HG03064 (cell line): ENCODE data around the gene AP4S1.

Experiments used
- ATAC-seq: cut with Tn5 transposase; IDR thresholded peaks from one replicate; pipeline ENCODE4 v1.9.1; 2021; ENCODE audit warnings: low read depth; ENCODE audit not compliant: unreplicated experiment

The AP4S1 gene

DNA sequence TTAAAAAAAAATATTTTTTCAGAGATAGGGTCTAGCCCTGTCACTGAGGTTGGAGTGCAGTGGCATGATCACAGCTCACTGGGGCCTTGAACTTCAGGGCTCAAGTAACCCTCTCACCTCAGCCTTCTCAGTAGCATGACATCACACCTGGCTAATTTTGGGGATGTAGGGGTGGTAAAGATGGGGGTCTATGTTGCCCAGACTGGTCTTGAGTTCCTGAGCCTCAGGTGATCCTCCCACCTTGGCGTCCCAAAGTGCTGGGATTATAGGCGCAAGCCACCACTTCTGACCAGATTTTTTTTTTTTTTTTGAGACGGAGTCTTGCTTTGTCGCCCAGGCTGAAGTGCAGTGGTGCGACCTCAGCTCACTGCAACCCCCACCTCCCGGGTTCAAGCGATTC is 101.2 kb downstream of the AP4S1 start:
- no peak for ATAC-seq

DNA sequence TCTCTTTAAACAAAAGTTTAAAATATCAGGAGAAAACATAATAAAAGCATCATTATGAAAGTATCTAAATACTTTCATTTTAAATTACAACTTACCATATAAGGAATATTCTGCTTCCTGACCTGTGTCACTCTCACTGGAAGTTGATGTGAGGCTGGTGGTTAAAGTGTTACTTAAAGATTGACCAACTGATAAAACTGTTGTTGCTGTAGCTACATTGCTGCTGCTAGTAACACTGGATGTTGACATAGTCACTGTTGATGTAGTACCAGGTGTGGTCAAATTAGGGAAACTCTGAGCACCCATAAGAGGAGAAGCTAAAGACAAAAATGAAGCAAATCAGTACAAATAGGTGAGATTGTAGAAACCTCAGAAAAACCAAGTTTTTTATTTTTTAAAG is 102.2 kb downstream of the AP4S1 start:
- ATAC-seq, result no peak

DNA sequence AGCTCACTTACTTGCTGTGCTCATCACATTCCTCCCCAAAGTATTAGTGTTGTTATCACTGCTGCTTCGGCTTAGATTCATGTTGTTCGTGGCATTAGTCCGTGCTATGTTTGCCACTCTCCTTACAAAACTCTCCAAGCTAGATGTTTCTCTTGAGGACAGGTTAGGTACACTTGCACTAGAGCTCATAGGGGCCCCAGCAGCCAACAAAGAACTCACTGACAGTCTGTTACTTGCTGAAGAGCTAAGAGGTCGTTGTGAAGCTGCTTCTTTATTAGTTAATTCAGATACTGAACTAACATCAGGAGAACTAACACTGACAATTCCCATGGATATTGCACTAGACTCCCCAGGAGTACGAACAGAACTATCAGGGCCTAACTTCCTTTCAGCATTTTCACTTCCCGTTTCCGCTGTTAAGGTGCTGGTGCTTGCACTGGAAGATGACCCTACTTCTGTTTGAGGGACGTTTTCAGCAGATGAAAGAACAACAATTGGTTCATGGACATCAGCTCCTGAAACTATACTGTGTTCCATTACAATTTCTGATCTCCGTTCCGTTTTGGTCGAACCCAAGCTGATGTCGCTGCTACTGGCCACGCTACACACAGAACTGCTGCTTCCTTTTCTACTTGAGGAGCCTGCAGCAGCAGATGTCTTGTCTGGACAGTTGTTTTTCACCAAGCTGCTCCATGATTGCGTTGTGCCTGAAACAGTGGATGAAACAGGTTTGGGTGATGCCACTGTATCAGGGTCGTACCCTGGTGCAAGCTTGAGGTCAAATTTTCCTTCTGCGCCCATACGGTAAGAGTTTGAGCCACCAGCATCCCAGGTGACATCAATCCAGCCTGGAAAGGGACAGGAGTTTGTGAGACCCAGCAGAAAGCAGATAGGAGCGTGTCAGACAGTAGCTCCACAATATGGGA is 103.4 kb downstream of the AP4S1 start:
- no peak for ATAC-seq

DNA sequence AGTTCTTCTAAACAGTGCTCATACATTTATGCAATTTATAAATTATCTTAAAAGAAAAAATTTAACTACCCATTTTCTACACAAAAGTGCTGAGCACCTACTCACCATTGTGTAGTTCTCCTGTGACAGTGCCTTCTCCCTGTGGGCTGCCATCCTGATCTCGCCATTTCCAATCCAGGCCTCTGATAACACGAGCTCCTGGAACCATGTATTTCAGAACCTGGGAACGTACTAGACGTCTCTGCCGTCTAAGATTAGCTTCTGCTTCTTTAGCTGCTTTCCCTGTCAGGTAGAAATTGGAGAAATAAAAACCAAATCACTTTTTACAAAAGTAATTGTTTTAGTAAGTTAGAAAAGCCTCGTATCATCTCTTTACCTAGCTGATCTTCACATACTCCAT is 107.7 kb downstream of the AP4S1 start:
- no peak for ATAC-seq

- ATAC-seq, result no peak
Observed at GRCh38 chr14:31137214-31137889, 111.9 kb downstream of the AP4S1 start.

DNA sequence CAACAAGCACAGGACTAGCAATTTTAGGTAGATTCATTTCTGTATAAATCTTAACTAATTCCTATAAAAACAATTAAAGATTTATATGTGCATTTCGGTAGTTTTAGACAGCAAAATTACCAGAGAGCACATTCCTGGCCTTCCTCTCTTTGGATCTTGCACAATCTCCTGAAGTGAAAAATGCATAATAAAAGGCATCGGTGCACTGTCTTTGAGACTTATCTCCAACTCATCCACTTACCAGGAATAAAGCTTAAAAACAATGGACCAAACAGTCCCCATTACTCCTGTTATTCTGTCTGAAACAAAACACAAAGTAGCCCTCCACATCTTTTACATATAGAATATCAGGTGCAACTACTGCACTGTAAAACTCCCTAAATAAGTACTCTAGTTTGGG is 112.9 kb downstream of the AP4S1 start:
- ATAC-seq, result no peak

GRCh38 chr14:31139301-31139847 is 113.9 kb downstream of the AP4S1 start:
- no peak for ATAC-seq

DNA sequence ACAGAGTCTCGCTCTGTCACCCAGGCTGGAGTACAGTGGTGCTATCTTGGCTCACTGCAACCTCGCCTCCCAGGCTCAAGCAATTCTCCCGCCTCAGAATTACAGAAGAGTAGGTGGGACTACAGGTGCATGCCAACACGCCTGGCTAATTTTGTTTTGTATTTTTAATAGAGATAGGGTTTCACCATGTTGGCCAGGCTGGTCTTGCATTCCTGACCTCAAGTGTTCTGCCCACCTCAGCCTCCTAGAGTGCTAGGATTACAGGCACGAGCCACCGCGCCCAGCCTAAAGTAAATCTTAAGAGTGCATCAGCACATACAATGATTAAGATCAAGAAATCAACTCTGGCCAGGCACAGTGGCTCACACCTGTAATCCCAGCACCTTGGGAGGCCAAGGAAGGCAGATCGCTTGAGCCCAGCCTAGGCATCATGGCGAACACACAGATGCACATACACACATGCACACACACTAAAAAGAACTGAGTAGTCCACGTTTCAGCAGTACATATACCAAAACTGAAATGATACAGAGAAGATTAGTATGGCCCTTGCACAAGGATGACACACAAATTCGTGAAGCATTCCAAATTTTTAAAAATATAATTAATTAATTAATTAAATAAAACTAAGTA is 117.1 kb downstream of the AP4S1 start:
- no peak for ATAC-seq
